ENCODE measurements around the gene CACNA1C.

CACNA1C gene

DNA sequence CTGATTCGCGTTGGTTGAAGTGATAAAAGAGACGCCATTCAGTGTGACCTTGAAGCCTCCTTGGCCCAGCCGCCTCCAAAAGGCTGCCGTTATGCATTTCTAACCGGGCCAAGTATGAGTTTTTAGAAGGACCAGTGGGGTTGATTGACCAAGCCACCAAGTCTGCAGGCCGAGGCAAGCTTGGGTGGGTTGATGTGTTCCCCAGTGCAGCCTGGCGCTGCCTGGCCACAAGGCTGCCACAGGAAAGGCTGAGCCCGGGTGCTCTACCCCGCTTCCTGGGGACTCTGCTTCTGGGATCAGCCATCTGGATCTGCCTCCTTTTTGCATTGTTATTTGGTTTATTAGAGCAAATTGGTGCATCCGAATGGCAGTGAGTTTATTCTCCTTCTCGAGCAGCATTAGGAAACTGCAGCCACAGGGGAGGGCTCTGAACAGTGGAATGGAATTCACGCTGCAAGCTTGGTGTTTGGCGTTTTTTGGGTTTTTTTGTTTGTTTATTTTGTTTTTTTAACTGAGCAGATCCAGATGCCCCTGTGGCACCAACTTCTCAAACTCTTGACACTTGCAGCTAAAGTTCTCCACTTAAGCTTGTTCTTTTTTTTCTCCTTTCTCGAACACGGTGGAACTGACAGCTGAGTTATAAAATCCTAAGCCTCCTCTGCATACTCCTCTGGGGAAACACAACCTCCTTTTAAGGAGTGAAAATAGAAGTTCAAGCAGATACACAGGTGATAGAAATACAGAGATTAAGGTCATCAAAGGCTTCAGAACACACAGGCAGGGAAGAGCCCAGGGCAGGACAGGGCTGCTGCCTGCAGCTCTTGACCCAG, 596.6 kb downstream of the CACNA1C start:
- no peak for DNase-seq (ENCODE audit: low read depth)

DNA sequence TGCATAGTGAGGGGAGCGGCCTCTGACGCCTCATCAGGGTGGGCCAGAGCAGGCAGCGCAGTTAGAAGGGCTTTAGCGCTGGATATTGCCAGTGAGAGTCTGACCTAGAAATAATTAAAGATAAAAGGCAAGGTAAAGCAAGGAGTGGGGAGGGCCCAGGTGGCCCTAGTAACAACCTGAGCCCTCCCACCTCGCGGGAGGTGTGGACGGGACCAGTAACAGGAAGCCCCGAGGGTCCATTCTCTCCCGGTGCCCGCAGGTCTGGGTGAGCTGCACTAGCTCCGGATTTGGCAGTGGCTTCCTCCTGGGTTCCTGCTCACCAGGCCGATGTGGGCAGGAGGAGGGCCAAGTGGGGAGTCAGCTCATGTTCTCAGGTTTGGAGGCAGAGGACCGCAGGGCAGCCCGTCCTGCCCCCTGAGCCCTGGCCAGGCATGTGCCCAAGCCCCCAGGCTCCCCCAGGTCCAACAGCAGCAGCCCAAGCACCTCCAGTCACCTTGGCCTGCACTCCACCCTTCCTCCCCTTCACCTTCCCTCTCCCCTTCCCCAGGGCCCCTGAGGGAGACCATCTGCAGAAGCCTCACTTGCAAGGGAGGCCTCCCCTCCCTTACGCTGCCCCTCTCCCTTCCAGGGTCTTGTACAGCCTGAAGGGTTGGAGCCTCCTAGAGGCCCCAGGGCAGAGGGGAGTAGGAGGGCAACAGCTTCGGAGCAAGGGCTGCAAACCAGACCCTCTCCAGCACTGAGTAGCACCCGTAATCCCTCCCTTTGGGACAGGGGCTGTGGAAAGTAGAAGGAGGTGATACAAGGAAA, 597.7 kb downstream of the CACNA1C start:
- no peak for DNase-seq (ENCODE audit: low read depth)

DNA sequence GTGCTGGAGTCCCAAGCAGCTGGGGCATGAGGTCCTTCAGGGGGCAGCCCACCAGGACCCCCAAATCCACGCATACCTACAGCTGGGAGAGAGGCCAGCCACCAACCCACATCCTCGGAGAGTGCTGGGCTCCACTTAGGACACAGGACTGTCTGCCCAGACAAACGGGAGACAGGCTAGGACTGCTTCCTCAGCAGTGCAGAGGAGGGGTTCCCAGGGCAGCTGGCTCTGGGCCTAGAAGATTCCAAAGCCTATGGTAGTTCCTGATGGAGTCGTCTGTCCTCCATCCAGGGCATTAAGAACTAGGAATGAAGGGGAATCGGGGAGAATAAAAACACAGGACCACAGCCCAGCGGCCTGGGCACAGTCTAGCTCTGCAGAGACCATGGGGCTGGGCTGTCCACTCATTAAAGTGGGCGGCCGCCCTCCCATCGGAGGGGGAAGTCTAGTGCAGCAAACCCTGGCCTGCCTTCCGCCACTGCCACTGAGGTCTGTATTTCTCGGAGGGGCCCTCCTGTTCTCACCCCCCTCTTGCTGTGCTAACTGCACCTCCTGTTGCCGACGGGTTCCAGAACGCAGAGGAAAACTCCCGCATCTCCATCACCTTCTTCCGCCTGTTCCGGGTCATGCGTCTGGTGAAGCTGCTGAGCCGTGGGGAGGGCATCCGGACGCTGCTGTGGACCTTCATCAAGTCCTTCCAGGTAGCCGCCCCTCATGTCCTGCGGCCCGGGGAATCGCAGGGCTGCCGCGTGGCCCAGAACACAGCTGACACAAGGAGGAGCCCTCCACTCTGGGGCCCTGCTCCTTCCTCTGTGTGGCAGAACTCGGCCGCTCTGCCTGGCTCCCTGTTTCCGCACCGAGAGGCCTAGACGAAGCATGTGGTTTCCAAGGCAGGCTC, 598.5 kb downstream of the CACNA1C start:
- no peak for DNase-seq (ENCODE audit: low read depth)

DNA sequence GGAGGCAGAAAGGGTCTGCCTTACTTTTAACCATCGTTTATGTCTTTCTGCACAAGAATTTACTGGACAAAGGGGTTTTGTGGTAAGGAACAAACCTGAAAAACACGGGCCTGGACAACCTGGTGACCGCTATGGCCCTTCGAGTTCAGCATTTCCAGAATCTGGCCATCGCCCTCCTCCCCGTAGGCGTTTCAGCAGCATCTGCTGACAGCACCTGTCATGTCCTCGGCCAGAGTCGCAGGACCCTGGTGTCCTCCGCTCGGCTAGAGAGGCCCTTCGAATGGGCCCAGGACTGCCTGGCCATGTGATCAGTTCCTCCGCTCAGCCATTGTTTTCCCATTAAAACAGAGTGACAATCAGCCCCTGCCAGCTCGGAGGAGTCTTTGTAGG, 599.2 kb downstream of the CACNA1C start:
- no peak for DNase-seq (ENCODE audit: low read depth)

DNA sequence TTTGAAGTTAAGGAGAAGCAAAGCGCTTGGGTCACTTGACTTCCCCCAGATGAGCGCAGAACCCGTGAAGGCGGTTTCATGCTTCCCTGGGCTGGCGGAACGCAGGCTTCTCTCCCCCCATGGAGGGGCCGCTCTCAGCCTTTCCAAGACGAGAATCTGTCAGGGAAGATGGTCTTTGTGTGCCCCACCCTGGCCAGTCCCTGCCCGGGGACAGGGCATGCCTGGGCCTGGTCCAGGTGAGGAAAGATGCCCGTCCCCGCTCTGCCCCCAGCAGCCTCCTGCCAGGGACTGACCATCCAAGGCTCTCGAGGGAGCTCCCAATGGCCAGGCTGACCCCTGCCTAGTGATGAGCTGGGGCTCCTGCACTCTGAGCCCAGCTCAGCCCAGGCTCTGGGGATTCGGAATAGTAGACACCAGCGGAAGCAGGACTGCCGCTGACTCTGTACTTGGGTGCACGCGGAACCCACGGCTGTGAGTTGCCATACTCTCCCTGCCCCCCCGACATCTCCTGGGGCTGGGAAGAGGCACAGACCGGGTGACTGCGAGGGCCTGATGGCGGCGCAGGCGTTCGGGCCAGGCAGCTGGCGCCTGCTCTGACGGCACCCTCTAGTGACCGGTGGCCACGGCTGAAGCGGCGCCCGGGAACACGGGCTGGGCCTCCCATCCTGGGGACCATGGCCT, 599.8 kb downstream of the CACNA1C start:
- DNase-seq (ENCODE audit: low read depth) = no peak

DNA sequence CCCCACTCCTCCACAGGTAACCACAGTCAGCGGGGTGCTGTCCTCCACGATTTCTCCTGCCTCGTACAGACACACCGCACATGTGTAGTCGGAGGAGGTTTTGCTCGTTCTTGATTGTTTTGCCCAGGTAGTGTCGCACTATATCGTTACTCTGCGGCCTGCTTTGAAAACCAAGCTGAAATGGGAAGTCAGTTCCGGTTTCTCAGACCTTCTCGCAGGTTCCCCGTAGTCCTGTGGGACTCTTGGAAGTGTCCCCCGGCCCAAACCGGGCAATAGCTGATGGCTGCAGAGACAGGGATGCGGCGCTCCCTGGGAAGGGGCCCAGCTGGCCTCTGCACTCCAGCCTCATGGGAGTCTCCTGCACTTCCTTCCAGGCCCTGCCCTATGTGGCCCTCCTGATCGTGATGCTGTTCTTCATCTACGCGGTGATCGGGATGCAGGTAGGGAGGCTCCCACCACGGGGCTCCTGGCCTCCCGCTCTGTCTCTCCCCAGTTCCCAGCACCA, 600.7 kb downstream of the CACNA1C start:
- DNase-seq (ENCODE audit: low read depth) = no peak

DNA sequence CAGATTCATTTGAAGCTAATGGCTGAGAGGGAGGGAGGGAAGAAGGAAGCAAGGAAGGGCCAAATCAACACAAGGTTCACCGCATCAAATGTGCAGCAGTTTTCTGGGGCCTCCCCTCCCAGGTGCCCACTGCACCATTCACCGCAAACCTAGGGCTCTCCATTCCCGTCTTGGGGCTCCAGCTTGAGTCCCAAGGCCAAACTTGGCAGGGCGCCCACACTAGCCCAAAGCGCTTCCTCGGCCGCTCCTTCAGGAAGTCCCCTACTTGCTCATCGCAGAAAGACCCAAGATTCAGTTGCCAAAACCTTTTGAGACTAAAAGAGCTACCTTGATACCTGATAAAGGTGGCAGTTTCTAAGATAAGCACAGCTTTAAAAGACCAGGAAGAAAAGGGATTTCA, 601.5 kb downstream of the CACNA1C start:
- no peak for DNase-seq (ENCODE audit: low read depth)

DNA sequence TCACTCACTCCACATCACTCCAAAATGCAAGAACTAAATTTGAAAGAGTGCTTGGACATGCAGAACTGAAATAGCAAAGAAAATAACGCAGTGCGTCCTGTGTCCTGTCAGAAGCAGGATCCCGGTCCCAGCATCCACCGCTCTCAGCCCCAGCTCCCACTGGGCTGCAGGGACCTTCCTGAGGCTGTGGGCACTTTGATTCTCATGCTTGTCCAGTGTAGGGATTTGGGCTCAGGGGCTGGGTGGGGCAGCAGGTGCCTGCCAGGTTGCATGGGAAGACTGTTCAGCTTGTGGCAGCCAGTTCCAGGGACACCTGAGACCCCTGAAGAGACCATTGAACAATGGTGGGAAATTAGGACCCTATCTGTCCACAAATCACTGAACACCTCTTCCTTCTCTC, 602.0 kb downstream of the CACNA1C start:
- DNase-seq (ENCODE audit: low read depth) = no peak

DNA sequence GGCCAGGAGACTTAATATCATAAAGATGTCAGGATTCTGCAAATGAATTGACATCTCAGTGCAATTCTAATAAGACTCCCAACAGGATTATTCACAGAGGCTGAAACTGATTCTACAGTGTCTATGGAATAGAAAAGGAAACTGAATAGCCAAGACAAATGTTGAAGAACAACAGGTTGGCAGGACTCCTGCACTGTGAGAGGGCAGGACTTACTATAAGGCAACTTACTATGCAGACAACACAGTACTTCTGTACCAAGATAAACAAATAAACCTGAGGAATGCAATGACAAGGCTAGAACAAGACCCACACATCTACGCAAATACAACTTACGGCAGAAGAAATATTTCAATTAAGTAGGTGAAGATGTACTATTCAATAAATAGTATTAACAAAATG, 609.7 kb downstream of the CACNA1C start:
- no peak for DNase-seq (ENCODE audit: low read depth)

DNA sequence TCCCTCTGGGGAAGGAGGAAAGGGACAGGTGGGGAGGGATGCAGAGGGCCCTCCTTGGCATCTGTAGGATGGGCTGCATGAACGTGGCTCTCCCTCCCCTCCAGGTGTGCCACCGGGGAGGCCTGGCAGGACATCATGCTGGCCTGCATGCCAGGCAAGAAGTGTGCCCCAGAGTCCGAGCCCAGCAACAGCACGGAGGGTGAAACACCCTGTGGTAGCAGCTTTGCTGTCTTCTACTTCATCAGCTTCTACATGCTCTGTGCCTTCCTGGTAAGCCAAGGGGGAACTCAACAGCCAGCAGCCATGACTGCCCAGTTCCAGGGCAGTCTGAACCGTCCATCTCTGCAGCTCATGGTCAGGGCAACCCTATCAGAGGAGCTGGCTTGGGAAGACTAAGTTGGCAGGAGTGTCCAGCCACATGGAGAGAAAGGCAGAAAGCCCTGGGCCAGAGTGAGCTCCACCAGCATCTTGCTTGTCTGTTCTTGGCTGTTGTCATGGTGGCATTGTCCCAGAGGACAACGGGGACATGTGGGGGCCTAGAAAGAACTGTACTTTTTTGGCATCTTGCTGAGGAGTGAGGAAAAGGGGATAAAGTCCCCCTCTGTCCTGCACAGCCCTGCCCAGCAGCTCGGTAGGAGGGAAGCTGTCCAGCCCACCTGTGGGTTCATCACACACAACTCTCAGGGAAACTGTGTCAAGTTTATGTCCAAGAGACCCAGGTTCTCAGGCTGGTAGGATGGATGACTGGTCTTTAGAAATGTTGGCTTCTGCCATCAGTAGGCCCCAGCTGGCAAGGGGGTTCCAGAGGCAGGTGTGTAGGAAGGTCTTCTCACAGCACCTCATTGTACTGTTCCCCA, 612.2 kb downstream of the CACNA1C start:
- DNase-seq (ENCODE audit: low read depth) = no peak

DNA sequence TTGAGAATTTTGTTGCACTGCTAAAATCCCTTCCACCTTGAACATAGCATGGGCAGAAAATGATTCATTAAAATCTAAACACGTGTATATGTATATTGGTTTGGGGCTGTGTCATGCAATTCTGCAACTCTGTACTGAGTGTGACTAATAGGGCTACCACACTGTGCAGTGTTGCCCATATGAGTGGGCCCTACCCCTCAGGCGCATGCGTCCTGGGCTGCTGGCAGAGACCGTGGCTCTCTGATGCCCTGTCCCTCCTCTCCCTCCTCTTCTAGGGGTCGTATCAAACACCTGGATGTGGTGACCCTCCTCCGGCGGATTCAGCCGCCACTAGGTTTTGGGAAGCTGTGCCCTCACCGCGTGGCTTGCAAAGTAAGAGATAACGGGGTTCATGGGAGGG, 613.6 kb downstream of the CACNA1C start:
- no peak for DNase-seq (ENCODE audit: low read depth)

DNA sequence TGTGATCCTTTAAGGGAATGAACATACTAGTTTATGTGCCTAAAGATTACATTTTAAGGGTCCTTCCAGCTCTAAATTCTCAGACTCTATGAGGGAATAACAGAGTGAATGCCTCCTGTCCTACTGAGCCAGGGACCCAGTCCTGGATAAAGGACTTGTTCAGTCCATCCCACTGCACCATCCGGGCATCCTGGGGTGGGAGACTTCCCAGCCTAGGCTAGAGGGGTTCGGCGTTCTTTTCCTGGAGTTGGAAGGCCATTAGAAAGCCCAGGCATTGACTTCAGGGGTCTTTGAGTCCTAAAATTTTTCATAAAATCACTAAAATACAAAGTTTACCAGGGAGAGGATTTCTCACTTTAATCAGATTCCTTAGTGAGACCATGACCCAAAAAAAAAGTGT, 614.1 kb downstream of the CACNA1C start:
- DNase-seq (ENCODE audit: low read depth) = no peak

DNA sequence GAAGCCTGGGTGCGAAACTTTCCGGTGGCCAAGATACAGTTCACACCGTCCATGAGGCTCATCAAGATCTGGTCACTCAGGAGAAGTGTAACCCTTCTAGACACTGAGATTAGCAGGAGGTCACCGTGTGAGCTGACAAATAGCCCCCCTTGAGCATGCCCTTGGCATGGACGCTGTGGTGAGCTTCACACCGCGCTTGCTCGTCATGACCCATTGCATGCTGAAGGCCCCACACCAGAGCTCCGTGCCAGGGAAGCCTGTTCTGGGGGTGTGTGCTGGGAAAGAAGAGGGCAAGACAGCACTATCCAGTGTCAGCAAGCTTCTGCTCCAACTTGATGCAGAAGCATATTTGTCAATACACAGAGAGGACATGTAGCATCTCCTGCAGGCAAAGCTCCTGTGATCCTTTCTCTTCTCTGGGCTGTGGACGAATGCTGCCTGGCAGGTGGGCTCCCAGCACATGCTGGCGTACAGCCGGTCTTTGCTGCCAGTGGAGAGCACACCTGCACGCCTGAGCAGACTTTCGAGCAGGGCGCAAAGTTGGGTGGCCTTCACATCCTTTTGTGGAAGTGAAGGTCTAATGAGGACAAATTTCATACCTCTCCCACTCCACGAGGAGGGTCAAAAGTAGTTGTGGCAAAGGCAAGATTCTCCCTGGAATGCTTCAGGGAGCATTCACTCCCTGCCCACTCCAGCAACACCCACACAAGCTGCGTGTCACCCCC, 615.1 kb downstream of the CACNA1C start:
- no peak for DNase-seq (ENCODE audit: low read depth)

DNA sequence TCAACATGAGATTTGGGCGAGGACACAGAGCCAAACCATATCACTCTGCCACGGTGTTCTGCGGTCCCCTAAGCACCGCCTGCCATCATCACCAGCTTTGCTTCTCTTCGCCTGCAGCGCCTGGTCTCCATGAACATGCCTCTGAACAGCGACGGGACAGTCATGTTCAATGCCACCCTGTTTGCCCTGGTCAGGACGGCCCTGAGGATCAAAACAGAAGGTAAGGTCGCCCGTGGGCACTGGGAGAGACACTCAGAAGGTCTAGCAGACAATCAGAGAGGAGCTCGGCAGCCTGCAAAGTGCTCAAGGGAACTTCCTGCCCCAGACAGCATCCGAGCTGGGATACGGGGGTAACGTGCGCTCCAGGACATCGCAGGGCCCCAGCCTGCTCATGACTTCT, 616.0 kb downstream of the CACNA1C start:
- no peak for DNase-seq (ENCODE audit: low read depth)

DNA sequence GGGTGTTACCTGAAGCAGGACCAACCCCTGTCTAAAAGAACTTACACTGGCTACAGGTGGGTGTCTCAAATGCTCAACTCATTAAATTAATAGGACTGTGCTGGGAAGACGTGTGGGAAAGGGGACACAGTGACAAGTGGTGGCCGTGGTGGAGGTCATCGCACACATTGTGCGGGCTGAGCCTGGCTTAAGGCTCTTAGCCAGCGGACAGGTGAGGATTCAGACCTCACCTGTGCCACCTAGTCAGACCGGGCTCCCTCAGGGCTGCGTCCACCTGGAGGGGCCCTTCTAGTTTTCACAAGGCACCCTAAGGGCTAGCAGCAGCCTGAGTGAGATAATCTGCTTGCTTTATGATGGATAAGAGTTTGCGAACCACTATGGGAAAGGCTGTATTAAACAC, 616.8 kb downstream of the CACNA1C start:
- DNase-seq (ENCODE audit: low read depth) = no peak

DNA sequence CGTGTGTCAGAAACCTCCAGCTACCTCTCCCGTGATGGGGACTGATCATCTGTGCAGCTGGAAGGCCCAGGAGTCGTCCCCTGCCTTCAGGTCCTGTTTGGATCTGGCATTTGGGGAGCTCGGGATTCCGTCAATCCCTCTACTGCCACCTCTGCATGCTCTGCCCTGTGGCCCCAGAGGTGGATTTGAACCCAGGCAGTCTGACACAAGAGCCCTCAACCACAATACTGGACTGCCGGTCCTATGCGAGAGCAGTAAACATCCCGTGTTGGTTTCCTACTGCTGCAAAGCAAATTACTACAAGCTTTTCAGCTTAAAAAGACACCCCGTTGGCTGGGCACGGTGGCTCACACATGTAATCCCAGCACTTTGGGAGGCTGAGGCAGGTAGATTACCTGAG, 620.1 kb downstream of the CACNA1C start:
- no peak for DNase-seq (ENCODE audit: low read depth)

DNA sequence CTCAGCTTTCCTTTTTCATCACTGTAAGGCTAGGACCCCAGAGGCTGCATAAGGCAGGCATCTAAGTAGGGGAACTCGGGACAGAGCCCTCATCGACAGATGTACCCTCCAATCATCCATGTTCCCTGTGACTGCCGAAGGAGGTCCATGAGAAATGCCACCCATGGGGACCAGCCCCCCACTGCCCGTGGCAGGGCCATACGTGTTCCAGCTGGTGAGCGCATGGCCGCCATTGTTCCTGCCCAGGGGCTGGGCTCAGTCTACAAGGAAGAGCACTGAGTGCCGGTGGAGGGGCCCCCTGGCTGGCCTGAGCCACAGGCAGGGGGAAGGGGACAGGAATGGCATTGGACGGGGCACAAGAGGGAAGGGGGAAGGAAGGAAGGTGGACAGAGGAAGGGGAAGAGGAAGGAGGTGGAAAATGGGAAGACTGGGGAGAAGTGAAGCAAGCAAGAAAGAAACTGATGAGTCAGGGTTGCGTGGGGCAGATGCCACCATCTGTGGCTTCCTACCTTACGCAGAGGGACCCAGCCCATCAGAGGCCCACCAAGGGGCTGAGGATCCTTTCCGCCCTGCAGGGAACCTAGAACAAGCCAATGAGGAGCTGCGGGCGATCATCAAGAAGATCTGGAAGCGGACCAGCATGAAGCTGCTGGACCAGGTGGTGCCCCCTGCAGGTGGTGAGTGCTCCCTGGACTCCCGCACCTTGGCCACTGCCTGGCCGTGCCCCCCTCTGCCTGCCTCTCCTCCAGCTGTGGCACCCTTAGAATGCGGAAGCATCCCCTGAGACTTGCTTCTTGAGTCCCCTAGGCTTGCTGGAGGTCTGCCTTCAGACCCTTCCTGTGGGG, 621.4 kb downstream of the CACNA1C start:
- DNase-seq (ENCODE audit: low read depth) = no peak

DNA sequence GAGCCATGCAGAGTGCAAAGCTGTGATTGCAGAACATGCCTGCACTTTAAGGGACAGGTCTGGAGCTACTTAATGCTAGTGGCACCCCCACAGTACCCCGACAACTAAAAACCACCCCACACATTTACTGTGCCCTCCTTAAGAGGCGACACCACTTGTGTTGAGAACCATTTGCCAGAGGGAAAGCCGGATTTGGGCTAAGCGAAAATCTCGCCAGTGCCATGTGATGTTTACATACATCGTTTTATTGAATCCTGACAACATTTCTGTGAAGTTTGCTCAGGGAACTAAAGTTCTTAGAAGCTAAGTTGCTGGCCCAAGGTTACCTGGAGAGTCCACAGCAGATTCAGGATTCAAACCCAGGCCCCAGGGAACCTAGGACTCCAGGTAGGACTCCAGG, 623.0 kb downstream of the CACNA1C start:
- DNase-seq (ENCODE audit: low read depth) = no peak

Data from activated gamma-delta T cell treated with anti-CD3 and anti-CD28 coated beads, Interleukin-2, amount 50 U/mL, for 16 hours (primary cell).